ENCODE data around the gene LAIR1.
"Not testable (repeated sequence)": the region's sequence is repeated elsewhere in the genome, so short reads cannot be mapped to it uniquely, and the experiment has no call there.

Gene LAIR1, protein sequence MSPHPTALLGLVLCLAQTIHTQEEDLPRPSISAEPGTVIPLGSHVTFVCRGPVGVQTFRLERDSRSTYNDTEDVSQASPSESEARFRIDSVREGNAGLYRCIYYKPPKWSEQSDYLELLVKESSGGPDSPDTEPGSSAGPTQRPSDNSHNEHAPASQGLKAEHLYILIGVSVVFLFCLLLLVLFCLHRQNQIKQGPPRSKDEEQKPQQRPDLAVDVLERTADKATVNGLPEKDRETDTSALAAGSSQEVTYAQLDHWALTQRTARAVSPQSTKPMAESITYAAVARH

DNA sequence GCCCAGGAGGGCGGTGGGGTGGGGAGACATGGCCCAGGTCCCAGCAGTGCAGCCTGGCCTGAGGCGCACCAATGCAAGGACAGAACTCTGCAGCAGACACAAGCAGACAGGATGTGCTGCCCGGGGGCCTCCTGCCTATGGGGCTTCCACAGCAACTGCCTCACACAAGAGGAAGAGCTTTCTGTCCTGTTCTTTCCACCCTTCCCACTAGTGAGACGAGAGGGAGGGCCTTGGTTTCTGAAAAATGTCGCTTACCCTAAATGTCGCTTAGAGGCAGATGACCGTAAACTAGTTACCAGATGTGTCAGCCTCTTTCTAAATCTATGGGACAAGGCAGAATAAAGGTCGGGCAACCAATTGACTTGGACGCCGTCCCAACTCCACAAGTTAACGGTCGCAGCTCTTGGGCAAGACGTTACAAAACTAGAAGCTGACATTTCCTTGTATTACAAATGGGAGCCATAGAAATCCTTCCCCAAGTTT lies at the start of gene LAIR1:
TSS of gene LAIR1 (minus strand) at position 157 of the 483 bp plus-strand sequence. CDS start at position 30, 127 bp downstream.
- DNase-seq (ENCODE audit: low read depth), result no peak

DNA sequence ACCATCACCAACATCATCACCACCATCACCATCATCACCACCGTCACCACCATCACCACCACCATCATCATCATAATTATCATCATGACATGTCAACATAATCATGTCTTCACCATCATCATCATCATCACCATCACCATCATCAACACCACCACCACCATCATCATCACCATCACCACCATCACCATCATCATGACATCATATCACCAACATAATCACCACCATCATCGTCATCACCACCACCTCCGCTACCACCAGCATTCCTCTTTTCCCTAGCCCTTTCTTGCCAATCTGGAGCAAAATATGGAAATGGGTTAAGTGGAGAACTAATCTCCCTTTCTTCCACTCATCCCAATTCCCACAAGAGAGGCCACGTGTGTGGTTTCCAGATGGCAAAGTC lies 49.4 kb upstream of the LAIR1 start:
- no peak for DNase-seq (ENCODE audit: low read depth)

DNA sequence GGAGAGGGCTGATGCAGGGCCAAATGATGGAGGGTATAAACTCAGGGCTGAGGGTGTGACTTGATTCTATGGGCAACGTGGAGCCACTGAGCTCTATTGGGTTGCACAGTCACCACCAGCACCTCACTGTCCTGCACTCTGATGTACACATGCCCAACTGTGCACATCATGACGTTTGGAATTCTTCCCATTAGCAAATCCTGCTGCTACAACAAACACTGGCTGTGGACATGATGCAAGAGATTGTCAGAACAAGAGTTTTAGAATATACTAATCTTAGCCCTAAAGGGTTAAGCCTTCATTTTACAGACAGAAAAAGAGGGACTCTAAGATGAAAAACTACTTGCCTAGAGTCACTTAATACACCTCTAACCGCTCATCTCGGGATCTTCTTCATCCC lies 48.1 kb upstream of the LAIR1 start:
- DNase-seq (ENCODE audit: low read depth), result no peak

DNA sequence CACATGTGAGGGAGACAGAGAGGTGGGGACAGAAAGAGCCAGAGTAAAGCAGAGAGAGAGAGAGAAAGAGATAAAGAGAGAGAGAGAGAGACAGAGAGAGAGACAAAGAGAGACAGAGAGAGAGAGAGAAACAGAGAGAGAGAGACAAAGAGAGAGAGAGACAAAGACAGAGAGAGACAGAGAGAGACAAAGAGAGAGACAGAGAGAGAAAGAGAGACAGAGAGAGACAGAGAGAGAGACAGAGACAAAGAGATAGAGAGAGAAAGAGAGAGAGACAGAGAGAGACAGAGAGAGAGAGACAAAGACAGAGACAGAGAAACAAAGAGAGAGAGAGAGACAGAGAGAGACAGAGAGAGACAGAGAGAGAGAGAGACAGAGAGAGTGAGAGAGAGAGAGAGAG lies 46.3 kb upstream of the LAIR1 start:
- no peak for DNase-seq (ENCODE audit: low read depth)

GRCh38 chr19:54408456-54409026 lies 43.8 kb upstream of the LAIR1 start:
- no peak for DNase-seq (ENCODE audit: low read depth)

GRCh38 chr19:54407780-54408179 lies 43.0 kb upstream of the LAIR1 start:
- no peak for DNase-seq (ENCODE audit: low read depth)

DNA sequence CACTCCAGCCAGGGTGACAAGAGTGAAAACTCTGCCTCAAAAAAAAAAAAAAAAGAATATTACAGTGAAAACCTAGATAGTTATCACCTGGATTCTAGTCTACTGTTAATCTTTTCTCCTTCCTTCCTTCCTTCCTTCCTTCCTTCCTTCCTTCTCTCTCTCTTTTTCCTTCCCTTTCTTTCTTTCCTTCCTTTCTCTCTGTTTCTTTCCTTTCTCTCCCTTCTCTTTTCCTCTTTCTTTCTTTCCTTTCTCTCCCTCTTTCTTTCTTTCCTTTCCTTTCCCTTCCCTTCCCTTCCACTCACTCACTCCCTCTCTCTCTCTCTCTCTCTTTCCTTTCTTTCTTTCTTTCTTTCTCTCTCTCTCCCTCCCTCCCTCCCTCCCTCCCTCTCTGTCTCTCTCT lies 40.9 kb upstream of the LAIR1 start:
- no peak for DNase-seq (ENCODE audit: low read depth)

DNA sequence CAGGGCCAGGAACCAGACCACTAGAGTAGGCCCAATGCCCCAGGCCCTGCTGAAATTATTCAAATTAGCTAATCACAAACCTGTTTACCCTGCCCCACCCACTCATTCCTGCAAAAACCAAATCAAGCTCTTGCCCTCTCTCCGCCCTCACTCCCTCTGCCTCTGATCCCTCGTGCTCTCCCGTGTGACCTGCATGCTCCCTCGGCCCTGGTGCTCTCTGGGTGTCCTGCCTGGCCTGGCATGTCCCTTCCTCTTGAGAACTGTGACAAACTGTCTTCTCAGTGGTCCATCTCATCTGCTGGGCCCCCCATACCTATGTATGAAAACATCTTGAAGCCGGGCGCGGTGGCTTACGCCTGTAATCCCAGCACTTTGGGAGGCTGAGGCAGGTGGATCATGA lies 38.3 kb upstream of the LAIR1 start:
- no peak for DNase-seq (ENCODE audit: low read depth)

- no peak for DNase-seq (ENCODE audit: low read depth)
Observed at GRCh38 chr19:54400913-54401312, 36.2 kb upstream of the LAIR1 start.

DNA sequence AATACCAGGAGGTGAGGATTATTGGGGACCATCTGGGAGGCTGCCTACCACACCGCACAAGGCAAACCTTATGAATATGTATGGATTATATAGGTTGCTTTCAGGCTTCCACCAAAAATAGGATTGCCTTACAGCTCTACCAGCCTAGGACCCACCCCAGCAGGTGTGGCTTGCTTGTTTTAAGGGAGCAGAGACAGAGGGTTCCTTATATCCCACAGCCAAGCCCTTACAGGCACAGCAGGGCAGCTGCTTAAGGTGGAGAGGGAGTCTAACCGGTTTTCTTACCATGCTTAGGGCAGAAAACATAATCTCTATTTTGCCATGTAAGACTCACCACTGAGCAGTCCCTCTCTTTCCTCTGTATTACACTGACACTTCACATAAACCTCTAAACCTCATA lies 34.5 kb upstream of the LAIR1 start:
- DNase-seq (ENCODE audit: low read depth), result no peak

- no peak for DNase-seq (ENCODE audit: low read depth)
Observed at GRCh38 chr19:54395685-54396084, 31.0 kb upstream of the LAIR1 start.

DNA sequence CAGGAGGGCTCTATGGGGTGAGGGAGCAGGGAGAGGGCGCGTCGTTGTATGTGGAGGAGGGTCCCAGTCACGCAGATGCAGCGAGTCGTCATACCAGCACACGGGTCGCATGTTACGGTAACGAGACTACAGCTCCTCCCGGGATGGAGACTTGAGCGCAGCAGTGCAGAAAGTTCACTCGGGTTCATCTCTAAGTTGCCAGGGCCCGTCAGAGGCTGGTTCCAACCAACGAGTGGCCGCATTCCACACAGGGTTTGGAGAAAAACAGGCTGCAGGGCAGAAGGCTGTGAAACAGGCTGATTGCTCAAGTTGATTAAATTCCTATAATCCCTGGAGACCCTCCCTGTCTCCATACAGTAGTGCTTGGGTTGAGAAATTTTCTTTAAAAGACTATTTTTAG lies 28.6 kb upstream of the LAIR1 start:
- no peak for DNase-seq (ENCODE audit: low read depth)

- DNase-seq (ENCODE audit: low read depth), result no peak
Observed at GRCh38 chr19:54392105-54392504, 27.4 kb upstream of the LAIR1 start.

DNA sequence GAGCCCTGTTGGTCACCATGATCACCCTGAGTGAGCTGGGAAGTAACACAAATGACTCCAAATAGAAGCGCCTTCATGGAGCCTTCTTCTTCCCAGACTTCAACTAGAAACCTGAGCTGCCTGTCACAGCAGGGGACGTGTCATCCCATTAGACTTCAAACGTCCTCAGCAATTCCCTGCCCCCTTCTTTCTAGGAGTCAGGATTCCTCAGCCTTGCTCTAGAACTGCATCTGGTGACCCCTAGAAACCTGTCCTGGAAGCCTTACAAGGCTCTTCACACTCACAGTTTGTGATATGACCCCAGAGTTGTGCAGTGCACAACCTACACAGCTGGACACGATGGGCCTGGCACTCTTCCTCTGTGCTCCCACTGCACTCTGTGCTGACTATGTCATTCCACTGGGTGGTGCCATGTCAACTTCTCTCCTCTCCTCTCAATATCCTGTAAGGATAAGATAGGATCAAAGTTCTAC lies 26.9 kb upstream of the LAIR1 start:
- no peak for DNase-seq (ENCODE audit: low read depth)

GRCh38 chr19:54390942-54391577 lies 26.3 kb upstream of the LAIR1 start:
- peak; percentile 19 for DNase-seq (ENCODE audit: low read depth)

DNA sequence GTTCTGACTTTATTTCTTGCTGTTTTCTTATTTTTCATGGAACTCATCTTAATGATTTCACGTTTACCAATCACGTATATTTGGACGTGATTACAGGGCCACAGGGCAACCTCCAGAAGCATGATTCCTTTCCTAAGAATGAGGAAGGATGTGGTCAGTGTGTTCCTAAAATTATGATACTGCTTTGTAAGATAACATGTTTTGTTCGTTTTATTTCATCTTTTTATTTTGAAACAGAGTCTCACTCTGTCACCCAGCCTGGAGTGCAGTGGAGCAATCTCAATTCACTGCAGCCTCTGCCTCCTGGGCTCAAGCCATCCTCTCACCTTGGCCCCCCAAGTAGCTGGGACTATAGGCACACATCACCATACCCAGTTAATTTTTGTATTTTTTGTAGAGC lies 24.8 kb upstream of the LAIR1 start:
- DNase-seq (ENCODE audit: low read depth), result no peak

GRCh38 chr19:54388802-54389139 lies 24.0 kb upstream of the LAIR1 start:
- no peak for DNase-seq (ENCODE audit: low read depth)

DNA sequence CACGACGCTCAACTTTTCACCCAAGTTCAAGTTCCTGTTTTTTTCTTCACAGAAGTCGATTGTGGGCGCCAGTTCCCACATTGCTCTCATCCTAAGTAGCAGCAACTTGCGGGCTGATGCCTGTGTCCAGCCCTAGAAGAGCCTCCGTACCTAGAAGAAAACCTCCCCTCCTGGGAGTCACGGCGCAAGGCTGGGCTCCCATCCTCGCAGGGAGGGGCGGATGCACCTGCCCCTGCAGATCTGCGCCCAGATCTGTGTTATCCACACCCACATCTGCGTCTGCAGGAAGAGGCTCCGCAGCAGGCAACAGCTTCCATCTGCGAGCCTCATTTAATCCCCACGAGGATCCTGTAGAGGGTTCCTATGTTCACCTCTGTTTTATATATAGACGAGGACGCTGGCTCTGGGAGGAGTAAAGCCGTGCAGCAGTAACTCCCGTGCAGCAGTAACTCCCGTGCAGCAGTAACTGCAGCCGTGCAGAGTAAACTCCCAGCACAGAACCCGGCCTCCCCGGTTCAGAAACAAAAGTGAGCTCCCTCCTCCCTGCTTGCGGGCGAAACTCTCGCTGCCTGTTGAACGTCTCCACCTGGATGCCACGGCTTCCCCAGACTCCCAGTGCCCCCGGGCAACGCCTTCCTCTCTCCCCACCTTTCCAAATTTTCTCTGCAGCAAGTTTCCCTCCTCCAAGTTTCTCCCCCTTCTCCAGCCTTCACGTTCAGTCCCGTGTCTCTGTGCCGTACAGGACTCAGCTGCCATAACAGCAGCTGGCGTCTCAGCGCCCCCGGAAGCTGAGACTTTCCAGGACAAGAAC lies 23.5 kb upstream of the LAIR1 start:
- DNase-seq (ENCODE audit: low read depth), result no peak

GRCh38 chr19:54383330-54383729 lies 18.6 kb upstream of the LAIR1 start:
- no peak for DNase-seq (ENCODE audit: low read depth)

DNA sequence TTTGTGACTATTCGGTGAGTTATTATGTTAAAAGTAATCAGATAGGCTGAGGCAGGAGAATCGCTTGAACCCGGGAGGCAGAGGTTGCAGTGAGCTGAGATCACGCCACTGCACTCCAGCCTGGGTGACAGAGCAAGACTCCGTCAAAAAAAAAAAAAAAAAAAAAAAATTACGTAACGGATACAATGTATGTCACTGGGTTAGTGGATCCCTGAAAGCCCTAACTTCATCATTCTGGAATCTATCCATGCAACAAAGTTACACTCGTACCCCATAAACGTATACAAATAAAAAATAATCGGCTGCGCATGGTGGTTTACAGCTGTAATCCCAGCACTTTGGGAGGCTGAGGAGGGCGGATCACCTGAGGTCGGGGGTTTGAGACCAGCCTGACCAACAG lies 17.3 kb upstream of the LAIR1 start:
- DNase-seq (ENCODE audit: low read depth), result not testable (repeated sequence)

DNA sequence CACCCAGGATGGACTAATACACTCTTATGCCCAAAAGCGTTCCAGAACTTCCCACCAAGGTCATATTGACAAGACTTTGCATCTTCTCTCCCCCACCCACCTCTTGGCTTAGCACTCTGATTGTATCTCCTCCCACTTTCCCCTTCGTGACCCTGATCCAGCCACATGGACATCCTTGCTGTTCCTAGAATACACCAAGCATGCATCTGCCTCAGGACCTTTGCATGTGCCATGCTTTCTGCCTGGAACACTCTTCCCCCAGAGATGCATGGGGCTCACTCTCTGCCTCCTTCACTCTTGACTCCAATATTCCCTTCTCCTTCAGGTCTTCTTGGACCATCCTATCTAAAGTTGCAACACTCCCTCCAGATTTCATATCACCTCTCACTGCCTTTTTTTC lies 16.2 kb upstream of the LAIR1 start:
- no peak for DNase-seq (ENCODE audit: low read depth)

DNA sequence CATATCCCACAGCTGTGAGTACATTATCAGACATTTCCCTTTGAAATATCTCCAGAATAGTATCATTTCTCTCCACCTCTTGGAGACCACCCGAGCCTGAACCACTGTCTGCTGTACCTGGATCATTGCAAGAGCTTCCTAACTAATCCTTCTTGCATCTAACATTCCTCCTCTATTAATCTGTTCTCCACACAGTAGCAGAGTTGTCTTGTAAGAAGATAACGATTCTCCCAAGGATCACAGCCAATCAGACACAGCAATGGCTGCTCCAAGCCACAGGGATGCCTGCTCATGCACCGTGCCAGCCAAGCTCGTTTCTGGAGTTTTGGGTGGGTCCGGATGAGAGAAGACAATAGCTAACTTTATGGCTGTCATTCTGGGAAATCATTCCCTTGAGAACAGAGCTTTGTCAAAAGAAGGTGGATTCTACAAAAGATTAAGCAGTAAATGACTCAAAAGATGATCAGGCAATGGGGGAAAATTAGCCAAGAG lies 14.5 kb upstream of the LAIR1 start:
- DNase-seq (ENCODE audit: low read depth), result no peak

Data from stimulated activated CD8-positive, alpha-beta memory T cell treated with anti-CD3 and anti-CD28 coated beads, Interleukin-15, amount 100 ng/mL, for 24 hours (primary cell).